ENCODE data around the gene SPAG5.
"Not testable (repeated sequence)": the region's sequence is repeated elsewhere in the genome, so short reads cannot be mapped to it uniquely, and the experiment has no call there.

Gene SPAG5

DNA sequence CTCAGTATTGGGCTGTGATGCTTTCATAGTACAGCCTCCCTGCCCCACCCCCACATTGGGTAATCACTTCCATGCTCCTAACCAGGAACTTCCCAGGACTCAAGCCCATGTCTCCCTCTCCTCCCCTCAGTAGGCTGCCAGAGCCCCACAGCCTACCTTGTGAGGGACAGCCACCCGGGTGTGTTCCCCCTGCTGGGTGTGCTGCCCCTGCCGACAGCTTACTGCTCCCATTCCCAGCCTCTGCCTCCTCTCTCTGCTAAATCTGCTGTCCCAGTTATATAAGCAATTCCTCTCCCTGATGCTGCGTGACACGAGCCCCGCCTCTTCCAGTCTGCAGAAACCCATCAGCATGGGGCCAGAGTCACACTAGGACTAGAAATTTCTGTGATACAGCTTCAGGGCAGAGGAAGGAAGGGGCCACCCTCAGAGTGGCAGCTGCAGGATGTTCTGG, 15.1 kb upstream of the SPAG5 start, which contains the start of gene RSKR:
Gene RSKR (minus strand): TSS at position 255 of the 451 bp plus-strand sequence. CDS start 24 bp downstream, at position 231.
- POLR2A ChIA-PET = interaction anchor here (1.1 kb wide), 1 partner anchor 16 kb away, joined by 5 read pairs; no protein-coding TSS in a partner anchor
- TF ChIP-seq, protein P1, sequence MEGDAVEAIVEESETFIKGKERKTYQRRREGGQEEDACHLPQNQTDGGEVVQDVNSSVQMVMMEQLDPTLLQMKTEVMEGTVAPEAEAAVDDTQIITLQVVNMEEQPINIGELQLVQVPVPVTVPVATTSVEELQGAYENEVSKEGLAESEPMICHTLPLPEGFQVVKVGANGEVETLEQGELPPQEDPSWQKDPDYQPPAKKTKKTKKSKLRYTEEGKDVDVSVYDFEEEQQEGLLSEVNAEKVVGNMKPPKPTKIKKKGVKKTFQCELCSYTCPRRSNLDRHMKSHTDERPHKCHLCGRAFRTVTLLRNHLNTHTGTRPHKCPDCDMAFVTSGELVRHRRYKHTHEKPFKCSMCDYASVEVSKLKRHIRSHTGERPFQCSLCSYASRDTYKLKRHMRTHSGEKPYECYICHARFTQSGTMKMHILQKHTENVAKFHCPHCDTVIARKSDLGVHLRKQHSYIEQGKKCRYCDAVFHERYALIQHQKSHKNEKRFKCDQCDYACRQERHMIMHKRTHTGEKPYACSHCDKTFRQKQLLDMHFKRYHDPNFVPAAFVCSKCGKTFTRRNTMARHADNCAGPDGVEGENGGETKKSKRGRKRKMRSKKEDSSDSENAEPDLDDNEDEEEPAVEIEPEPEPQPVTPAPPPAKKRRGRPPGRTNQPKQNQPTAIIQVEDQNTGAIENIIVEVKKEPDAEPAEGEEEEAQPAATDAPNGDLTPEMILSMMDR (IDR thresholded peaks at IDR 0.05; ENCODE audit: control extremely low read depth, extremely low read depth, low read depth, missing control alignments) = no peak
- CTCF ChIA-PET = interaction anchor here (0.9 to 7.2 kb wide), 12 partner anchors 10 to 121 kb away, joined by 3 to 42 read pairs (median 4); no protein-coding TSS in a partner anchor
- DNase-seq (ENCODE audit: extremely low spot score) = no peak

DNA sequence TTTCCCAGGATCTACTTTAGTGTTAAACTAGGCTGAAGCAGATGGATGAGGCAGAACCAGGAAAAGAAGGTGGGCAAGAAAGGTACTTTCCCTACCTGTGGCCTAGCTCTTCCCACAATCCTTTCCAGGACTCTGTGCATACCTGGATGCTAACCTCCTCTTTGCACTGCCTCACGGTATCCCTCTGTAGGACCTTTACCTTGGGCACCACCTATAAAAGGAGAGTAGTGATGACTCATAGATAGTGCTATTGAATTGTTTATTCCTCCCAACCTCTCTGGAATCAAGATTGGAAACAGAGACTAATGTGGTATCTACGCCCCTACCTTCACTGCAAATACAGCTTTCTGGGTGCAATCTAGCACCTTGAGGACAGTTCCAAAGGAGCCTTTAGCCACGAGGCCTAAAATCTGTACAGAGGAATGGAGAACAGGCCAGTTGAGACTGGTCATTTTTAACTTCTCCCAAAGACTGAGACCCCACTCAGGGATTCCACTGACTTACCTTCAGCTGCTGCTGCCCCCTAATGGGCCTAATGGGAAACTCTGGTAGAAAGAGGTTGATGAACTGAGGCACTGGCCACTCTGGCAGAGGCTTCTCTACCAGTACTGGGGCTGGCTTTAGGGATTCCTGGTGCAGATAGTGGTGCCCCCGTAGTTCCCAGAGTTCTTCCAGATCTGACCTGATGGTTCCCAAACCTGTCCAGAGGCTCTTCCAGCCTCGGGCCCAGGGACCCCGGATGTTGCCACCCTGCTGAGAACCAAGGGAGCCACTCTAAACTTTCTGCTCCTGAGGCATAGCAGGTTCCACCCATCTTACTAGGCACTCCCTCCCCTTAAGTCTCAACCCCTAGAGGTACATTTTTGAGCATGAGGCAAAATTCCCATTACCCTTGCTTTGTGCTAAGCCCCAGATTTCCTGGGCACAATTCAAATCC, 14.4 kb upstream of the SPAG5 start:
- POLR2A ChIA-PET = interaction anchor here (1.1 kb wide), 1 partner anchor 17 kb away, joined by 5 read pairs; no protein-coding TSS in a partner anchor
- TF ChIP-seq, protein P1 (IDR thresholded peaks at IDR 0.05; ENCODE audit: control extremely low read depth, extremely low read depth, low read depth, missing control alignments) = peak; percentile 70
- CTCF ChIA-PET = interaction anchor here (0.8 to 7.2 kb wide), 26 partner anchors 11 to 278 kb away, joined by 3 to 42 read pairs (median 4); partner anchors contain the start of genes IFT20 and TNFAIP1
- peak; percentile 39 for DNase-seq (ENCODE audit: extremely low spot score)

DNA sequence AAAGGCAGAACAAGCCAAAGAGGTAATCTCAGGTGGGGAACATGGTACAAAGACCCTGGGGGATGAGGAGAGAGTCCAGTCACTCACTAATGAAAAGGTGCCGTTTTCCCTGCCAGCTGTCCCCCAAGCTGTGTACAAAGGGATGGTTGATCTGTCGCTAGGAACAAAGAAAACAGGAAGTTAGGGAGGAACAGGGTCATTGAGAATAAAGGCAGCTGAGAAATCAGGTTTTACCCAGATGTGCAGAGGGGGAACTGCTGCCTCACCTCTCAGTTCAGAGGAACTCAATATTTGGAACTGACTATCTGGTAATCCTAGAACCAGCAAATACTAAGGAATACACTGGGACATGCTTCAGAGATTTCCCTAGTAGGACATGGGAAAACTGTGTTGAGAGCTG, 13.7 kb upstream of the SPAG5 start:
- ChIA-PET POLR2A (no interaction called here), CTCF (interaction anchor here (0.8 to 7.2 kb wide), 26 partner anchors 12 to 277 kb away, joined by 3 to 42 read pairs (median 4); partner anchors contain the start of genes IFT20 and TNFAIP1)
- no peak for DNase-seq (ENCODE audit: extremely low spot score)
- TF ChIP-seq, protein P1 (IDR thresholded peaks at IDR 0.05; ENCODE audit: control extremely low read depth, extremely low read depth, low read depth, missing control alignments) = no peak

DNA sequence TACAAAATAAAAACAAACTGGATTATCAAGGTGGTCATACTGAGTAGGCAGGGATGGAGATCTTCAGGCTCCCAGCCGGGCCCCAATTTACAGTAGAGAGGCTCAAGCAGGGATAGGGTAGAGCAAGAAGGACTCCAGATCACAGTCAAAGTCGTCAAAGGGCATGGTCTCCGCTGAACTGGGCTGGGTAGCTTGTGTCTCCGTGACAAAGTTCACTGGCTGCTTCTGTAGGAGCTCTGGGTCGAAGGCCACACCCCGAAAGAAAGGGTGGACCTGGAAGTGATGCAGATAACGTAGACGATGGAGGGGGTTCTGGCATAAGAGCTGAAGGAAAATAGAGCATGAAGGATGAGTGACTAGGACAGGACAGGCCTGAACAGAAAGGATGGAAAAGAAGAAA, 11.6 kb upstream of the SPAG5 start:
- CTCF ChIA-PET = interaction anchor here (0.8 to 7.2 kb wide), 13 partner anchors 9 to 153 kb away, joined by 3 to 42 read pairs (median 4); partner anchors contain the start of gene PIGS
- TF ChIP-seq, protein P1 (IDR thresholded peaks at IDR 0.05; ENCODE audit: control extremely low read depth, extremely low read depth, low read depth, missing control alignments) = no peak
- POLR2A ChIA-PET = interaction anchor here (0.8 kb wide), 1 partner anchor 11 kb away, joined by 3 read pairs; no protein-coding TSS in a partner anchor
- no peak for DNase-seq (ENCODE audit: extremely low spot score)

DNA sequence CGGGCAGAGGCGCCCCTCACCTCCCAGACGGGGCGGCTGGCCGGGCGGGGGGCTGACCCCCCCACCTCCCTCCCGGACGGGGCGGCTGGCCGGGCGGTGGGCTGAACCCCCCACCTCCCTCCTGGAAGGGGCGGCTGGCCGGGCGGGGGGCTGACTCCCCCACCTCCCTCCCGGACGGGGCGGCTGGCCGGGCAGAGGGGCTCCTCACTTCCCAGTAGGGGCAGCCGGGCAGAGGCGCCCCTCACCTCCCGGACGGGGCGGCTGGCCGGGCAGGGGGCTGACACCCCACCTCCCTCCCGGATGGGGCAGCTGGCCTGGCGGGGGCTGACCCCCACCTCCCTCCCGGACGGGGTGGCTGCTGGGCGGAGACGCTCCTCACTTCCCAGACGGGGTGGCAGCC, 5.2 kb upstream of the SPAG5 start:
- DNase-seq (ENCODE audit: extremely low spot score); CTCF ChIA-PET; POLR2A ChIA-PET: not testable (repeated sequence)

DNA sequence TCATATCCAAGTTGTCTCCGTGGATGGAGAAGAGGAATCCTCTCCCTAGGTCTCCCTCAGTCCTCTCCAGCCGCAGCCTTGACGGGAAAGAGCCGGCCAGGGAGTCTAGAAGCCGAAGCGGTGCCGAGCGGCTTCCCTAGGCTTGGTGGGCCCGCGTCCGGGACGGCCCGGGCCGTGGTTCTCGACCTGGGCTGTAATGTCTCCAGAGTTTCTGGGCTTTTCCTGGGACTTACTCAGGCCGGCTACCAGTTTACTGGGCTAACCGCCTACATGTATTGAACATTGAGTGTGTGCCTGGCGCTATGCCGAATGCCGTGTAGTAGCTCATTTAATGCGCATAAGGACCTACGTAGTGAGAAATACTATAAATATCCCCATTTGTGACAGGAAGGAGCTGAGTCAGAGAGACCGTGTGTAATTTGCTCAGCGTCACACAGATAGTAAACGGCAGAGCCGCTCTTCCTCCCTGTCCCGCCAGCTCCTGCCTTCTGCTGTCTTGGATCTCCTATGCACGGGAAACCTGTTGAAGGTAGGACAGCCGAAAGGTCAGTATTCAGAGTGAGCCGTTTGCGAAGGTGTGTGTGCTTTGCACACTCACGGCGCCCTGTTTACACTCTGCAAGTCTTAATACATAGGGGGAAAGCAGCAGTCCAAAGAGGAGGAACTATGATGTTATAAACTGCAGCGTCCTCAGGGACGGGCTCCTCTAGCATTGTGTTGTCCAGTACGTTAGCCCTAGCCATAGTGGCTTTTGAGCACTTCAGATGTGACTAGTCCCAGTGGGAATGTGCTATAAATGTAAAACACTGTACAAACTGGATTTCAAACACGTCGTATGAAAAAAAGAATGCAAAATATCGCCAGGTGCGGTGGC, 723 bp upstream of the SPAG5 start:
- ChIA-PET POLR2A (interaction anchor here (0.8 to 1.2 kb wide), 8 partner anchors 11 to 239 kb away, joined by 3 to 8 read pairs (median 4); partner anchors contain the start of genes ALDOC, BLTP2, PIGS and RPL23A), CTCF (interaction anchor here (0.8 to 3.3 kb wide), 6 partner anchors 12 to 115 kb away, joined by 3 to 23 read pairs (median 6); no protein-coding TSS in a partner anchor)
- peak; percentile 73 for DNase-seq (ENCODE audit: extremely low spot score)
- TF ChIP-seq, protein P1 (IDR thresholded peaks at IDR 0.05; ENCODE audit: control extremely low read depth, extremely low read depth, low read depth, missing control alignments) = no peak

Data from GM10248 (cell line).